SH-SY5Y (cell line): ENCODE data around the gene GUCY1A2.

ENCODE experiments used
- GATA2 ChIP-seq: IDR thresholded peaks from 2 replicates; pipeline ENCODE4 v1.6.1; 2011; ENCODE audit warnings: mild to moderate bottlenecking, low read depth, low read length
- GATA3 ChIP-seq: IDR thresholded peaks from 2 replicates; pipeline ENCODE4 v1.6.1; 2011; ENCODE audit warnings: low read depth, mild to moderate bottlenecking, low read length, moderate library complexity

DNA sequence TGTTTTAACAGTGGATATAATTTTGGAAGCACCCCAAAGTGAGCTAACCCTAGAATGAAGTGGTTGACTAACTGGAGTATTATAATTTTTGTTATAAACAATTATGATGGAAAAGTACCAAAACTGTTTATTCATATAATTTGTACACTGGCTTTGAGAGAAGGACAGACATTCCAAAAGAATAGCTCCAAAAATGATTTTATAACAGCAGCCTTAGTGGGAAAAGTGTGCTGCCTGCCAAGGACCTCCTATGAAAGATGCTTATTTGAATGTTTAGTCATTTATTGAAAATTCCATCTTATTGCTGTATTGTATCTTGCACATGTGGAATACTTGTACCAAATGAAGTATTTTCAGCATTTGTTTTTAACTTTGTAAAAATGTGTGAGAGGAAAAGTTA, 169.8 kb downstream of the GUCY1A2 start:
- TF ChIP-seq GATA3 (no peak), GATA2 (no peak)
